NB4 (cell line): ENCODE data around the gene RERE.
A peak's percentile ranks its signal among the peaks of the same experiment; 100 is the strongest.

Experiments
- DNase-seq: peaks from one replicate; pipeline ENCODE4 v3.0.0; 2010; ENCODE audit warnings: low read depth
- H3K4me3 ChIP-seq: one replicate; pipeline ENCODE4 v1.5.1; 2011; ENCODE audit warnings: mild to moderate bottlenecking, low read depth, low read length, moderate library complexity
- CTCF ChIP-seq: IDR thresholded peaks from one replicate; pipeline ENCODE4 v1.5.1; 2012; ENCODE audit warnings: low read depth, low read length
- MAX ChIP-seq: IDR thresholded peaks from 2 replicates; pipeline ENCODE4 v1.6.1; 2011; ENCODE audit warnings: low read depth, low read length
- MYC ChIP-seq: IDR thresholded peaks from 2 replicates; pipeline ENCODE4 v1.6.1; 2011; ENCODE audit warnings: low read depth, low read length
- POLR2A ChIP-seq: IDR thresholded peaks from 2 replicates; pipeline ENCODE4 v1.6.1; 2011; ENCODE audit warnings: mild to moderate bottlenecking; ENCODE audit not compliant: insufficient read length; ENCODE audit errors: extremely low read depth

The RERE gene

GRCh38 chr1:8711151-8711550 is 106.3 kb downstream of the RERE start:
- peak; percentile 20 for DNase-seq
- TF ChIP-seq MAX (no peak), MYC (no peak), POLR2A (no peak), CTCF (no peak)
- no peak overlapping the region for H3K4me3 ChIP-seq

- no peak for TF ChIP-seq MYC
- TF ChIP-seq CTCF = no peak
- TF ChIP-seq POLR2A = no peak
- no peak for TF ChIP-seq MAX
These were observed 109.2 kb downstream of the RERE start for GRCh38 chr1:8708259-8708658.

GRCh38 chr1:8706995-8707396 is 110.4 kb downstream of the RERE start:
- no peak overlapping the region for H3K4me3 ChIP-seq
- no peak for DNase-seq
- TF ChIP-seq POLR2A = no peak
- no peak for TF ChIP-seq CTCF
- TF ChIP-seq MAX = no peak
- TF ChIP-seq MYC = no peak

More at GRCh38 chr1:8708259-8708658, 109.2 kb downstream of the RERE start:
- DNase-seq = no peak
- H3K4me3 ChIP-seq = no peak overlapping the region

GRCh38 chr1:8706291-8706690 is 111.1 kb downstream of the RERE start:
- no peak for DNase-seq
- no peak for TF ChIP-seq MAX
- TF ChIP-seq CTCF = no peak
- TF ChIP-seq MYC = no peak
- TF ChIP-seq POLR2A = no peak
- H3K4me3 ChIP-seq = no peak overlapping the region

- no peak for TF ChIP-seq POLR2A
- TF ChIP-seq MYC = no peak
- no peak for TF ChIP-seq CTCF
- no peak for TF ChIP-seq MAX
- H3K4me3 ChIP-seq = no peak overlapping the region
- DNase-seq = no peak
These were observed 112.5 kb downstream of the RERE start for GRCh38 chr1:8704866-8705506.
